ENCODE results near the gene PFKL.
"Not testable (repeated sequence)": the region's sequence is repeated elsewhere in the genome, so short reads cannot be mapped to it uniquely, and the experiment has no call there.

The PFKL gene

DNA sequence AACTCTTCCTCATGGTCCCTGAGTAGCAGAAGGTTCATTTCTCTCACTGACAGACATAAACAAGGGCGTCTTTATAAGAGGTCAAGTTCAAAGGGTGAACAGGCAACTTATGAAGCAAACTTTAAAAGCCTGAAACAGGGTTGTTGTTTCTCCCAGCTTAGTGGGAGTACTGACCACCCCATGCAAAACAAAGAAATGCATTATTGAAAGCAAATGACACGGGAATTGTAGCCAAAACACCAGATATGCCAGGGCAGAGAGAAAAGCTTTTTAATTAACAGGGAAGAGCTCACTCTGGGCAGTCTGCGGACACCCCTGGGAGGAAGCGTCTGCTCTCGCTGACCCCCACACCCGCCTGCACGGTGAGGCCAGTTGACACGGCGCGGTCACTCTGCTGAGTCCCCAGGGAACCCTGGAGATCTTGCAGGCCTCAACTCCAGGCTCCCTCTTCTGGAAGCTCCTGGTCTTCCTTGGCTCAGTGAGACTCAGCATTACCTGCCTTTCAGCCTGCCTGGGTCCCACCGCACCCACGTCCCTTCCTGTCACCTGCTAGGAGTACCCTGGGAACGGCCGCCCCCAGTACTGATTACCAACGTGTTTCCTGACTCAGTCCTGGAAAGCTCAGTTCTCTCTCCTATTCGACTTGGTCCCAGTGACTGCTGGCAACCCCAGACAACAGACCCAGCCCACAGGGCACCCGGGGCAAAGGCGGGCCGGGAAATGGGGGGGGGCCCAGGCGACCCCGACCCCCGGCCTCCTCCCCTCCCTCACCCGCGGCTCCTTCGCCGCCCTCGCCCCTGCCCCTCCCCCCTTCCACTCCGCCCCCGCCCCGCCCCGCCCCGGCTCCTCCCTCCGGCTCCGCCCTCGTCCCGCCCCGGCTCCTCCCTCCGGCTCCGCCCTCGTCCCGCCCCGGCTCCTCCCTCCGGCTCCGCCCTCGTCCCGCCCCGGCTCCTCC, 38.4 kb downstream of the PFKL start:
- in situ Hi-C loops (cut with MboI; ENCODE audit: low sequenced_read_pairs): no loop called here

DNA sequence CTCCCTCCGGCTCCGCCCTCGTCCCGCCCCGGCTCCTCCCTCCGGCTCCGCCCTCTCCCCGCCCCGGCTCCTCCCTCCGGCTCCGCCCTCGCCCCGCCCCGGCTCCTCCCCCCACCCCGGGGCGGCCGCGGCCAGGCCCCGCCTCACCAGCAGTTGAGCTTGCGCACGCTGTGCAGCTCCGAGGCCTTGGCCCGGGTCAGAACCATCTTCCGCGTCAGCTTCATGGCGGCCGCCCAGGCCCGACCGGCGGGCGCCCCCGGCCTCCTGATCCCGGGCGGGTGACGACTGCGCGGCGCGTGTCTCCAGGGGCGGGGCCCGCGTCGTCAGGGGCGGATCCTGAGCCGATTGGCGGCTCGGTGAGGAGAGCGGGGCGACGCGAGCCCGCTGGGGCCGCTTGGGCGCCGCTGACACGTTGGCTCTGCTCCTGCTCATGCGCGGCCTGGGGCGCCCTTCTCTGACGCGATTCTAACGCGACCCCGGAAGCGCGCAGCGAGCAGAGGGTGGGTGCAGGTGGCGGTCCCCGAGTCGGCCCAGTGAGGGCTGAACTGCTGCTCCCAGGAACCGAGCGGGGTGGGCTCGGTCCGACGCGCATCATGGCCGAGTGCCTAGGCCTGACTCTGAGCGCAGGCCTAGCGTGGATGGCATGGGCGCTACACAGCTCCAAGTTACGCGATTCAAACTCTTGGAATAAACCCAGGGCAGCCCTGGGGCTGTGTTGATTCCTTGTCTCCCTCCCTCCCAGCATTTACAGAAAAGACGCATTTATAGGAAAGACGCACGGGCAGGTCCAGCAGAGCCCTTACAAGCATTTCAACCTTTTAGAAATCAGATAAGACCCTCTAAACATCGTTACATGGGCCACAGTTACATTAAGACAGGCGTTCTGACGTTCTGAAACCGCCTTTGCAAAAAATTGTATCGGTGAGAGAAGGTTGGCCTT, 39.4 kb downstream of the PFKL start, which contains the start of gene CFAP410:
Gene CFAP410, minus strand, starts transcription at position 420 of the 940 bp plus-strand sequence. Its CDS starts 196 bp downstream, at position 224.
- in situ Hi-C loops (cut with MboI; ENCODE audit: low sequenced_read_pairs): no loop called here

DNA sequence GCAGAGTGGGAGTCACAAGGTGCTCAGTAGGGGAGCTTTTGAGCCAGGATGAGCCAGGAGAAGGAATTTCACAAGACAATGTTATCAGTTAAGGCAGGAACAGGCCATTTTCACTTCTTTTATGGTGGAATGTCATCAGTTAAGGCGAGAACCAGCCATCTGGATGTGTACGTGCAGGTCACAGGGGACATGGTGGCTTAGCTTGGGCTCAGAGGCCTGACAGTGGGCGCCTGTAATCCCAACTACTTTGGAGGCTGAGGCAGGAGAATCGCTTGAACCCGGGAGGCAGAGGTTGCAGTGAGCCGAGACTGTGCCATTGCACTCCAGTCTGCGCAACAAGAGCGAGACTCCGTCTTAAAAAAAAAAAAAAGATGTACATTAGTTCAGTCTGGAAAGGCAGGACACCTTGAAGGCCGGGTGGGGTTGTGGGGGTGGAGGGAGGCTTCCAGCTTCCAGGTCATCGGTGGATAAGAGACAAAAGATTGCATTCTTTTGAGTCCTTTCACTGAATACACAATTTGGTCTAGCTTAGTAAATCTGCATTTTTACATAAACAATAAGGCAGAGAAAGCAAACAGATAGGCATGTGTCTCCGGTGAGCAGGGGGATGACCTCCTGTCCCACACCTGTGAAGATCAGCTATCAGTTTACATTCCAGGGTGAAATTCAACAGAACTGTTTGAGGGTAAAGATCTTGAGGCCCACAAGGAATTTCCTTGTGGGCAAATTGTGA, 42.0 kb downstream of the PFKL start:
- in situ Hi-C loops (cut with MboI; ENCODE audit: low sequenced_read_pairs): not testable (repeated sequence)

DNA sequence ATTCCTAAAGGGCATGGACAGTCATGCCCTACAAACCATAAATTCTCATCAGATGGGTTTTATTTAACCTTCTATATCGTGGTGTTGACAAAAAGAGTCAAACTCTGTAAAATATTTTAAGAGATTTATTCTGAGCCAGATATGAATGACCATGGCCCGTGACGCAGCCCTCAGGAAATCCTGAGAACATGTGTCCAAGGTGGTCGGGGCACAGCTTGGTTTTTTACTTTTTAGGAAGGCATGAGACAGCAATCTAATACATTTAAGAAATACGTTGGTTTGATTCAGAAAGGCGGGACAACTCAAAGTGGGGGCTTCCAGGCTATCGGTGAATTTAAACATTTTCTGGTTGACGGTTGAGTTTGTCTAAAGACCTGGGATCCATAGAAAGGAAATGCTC, 43.1 kb downstream of the PFKL start:
- in situ Hi-C loops (cut with MboI; ENCODE audit: low sequenced_read_pairs): not testable (repeated sequence)

DNA sequence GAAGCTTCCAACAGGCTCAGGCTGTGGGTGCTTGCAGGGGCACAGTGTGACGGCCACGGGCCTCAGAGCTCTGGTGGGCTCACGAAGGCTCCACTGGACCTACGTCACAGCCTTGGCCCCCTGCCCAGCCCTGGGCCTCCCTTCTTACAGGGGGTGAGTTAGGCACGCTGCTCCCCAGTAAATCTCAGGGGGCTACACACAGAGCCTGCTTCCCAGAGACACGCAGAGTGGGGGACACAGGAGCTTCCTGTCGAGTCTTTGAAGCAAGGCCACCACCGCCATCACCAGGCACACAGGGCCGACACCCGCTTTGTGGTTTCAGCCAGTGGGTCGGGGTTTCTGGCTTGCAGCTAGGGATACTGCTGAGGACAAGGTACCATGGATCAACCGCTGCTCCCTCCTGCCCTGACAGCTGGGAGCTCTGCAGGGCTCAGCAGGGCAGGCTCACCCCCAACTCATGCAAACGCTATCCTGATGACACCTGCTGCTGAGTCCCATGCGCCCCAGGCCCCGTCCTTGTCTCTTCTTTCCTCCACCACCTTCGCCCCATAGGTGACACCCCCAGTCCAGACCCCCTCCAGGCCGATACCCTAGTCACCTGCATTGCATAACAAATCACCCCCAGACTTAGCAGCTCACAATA, 44.8 kb downstream of the PFKL start:
- in situ Hi-C loops (cut with MboI; ENCODE audit: low sequenced_read_pairs): no loop called here

DNA sequence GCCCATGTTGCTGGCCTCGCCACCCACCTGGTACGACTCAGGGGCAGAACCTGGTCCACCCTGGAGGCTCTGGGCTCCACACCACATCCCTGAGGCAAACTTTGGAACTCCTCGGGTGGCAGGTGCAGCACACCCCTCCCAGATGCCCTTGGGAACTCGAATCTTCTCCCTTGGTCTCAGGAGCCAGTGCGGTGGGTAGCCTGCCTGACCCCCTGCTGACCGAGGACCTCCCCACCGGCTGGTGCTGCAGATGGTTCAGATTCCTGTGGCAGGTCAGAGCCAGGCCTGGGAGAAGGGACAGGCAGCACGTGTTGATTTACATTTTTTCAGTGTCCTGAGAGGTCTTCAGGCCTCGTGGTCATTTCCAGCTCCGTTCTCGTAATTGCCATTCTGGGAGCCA, 45.6 kb downstream of the PFKL start:
- in situ Hi-C loops (cut with MboI; ENCODE audit: low sequenced_read_pairs): no loop called here

DNA sequence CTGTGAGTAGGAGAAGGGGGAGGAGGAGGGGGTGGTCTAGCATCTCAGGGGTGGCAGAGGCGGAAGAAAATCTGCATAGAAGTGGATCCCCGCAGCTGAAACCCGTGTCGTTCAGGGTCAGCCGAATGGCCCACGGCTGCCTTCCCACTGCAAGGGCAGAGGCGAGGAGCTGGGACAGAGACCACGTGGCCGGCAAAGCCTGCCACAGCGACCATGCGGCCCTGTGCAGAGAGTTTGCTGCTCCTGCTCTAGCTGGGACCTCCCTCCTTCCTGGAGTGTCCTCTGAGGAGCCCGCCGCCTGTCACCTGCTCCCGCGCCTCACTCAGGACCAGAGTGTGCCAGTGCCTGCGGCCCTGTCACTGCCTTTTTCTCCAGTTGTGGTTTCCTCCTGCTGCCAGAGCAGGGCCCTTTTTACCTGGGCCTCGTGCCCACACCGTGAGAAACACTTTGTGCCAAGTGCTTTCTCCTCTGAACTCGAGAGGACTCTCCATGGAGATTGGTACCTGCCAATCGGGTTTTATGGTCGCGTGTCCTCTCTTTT, 48.1 kb downstream of the PFKL start:
- in situ Hi-C loops (cut with MboI; ENCODE audit: low sequenced_read_pairs): no loop called here

DNA sequence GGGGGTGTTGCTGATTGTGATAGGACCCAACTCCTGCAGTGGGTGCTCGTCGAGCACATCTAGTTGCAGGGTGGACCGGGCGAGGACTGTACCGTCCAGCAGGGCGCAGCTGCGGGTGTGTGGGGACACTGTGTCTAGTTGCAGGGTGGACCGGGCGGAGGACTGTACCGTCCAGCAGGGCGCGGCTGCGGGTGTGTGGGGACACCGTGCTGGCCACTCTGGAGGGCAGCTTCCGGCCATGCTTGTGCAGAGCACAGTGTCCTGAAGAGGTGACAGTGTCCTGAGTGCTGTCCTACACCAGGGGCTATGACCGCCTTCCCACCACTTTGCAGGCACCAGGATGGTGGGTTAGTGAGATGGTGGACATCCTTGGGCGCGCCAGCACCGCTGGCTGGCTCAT, 49.0 kb downstream of the PFKL start:
- in situ Hi-C loops (cut with MboI; ENCODE audit: low sequenced_read_pairs): no loop called here

DNA sequence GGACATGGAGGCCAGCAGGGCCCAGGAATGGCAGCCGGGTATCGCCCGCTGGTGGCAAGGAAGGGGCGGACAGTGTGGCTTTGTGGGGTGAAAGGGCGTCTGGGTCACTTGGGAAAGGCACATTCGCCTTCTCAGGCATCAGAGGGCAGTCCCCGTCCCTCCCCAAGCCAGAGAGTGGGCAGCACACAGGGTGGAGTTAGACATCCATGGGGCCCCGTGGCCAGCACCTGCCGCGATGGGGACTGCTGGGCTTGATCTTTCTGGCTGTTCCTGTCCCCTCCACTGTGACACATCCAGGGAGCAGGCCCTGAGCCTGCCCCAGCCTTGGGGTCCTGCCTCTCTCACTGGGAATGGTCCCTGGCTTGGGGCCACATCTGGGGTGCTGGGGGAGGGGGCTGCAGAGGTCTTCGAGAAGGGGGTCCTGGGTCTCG, 49.6 kb downstream of the PFKL start:
- in situ Hi-C loops (cut with MboI; ENCODE audit: low sequenced_read_pairs): no loop called here

DNA sequence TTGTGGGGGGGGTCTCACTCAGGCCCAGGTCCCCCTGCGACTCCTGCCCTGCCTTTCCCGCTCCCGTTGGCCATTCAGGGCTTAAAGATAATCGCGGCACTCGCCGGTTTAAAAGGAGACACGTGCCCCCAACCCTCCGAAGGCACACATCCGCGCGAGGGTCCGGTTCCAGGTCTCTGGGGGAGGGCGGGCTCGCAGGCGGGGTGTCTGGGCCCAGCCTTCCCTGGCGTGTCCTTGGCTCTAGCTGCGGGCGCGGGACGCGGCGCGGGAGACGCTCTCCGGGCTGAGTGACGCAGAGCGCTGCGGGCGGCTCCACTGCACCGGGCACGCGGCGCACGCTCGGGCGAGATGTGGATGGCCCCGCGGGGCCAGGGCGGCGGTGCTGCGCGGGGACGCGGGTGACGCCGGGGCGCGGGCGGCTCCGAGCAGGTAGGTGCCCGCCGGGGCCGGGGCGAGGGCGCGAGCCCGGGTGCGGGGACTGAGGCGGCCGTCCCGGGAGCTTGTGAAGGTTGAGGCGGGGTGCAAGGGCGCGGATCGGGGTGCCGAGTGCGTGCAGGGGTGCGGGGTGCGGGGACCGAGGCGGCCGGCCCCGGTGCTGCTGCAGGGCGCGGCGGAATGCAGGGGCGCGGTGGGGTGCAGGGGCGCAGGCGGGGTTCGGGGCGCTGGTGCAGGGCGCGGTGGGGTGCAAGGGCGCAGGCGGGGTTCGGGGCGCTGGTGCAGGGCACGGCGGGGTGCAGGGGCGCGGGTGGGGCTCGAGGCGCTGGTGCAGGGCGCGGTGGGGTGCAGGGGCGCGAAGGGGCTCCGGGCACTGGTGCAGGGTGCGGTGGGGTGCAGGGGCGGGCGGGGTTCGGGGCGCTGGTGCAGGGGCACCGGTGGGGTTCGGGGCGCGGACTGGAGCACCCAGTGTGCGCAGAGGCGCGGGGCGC, 50.3 kb downstream of the PFKL start:
- in situ Hi-C loops (cut with MboI; ENCODE audit: low sequenced_read_pairs): no loop called here

DNA sequence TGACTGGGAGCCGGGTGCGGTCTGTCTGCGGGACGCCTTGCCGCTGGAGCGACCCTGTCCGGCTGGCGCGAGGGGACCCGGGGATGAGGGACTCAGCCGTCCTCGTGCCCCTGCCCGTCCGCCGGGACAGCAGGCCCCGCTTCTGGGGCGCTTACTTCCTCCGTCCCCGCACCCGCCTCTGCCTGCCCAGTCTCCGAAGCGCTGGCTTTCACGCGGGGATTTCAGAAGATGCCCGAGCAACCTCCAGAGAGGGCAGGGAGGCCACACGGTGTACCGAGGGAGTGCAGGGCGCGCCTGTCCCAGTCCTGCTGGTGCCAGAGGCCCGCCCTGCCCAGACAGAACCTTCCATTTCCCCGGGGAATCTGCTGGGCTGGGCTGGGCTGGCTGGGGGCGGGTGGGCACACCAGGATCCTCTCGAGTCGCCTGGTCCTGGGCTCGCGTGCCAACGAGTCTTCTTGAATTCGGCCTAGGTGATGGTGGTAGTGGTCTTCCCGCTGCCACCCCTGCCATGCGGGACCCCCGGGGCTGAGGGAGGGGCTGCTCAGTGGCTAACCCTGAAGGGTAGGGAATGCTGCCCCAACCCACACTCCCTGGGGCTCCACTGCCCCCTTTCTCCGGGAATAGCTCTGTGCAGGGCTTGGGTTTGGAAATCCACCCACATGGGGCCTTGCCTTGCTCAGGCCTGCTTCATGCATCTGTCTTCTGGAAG, 51.1 kb downstream of the PFKL start:
- in situ Hi-C loops (cut with MboI; ENCODE audit: low sequenced_read_pairs): no loop called here

DNA sequence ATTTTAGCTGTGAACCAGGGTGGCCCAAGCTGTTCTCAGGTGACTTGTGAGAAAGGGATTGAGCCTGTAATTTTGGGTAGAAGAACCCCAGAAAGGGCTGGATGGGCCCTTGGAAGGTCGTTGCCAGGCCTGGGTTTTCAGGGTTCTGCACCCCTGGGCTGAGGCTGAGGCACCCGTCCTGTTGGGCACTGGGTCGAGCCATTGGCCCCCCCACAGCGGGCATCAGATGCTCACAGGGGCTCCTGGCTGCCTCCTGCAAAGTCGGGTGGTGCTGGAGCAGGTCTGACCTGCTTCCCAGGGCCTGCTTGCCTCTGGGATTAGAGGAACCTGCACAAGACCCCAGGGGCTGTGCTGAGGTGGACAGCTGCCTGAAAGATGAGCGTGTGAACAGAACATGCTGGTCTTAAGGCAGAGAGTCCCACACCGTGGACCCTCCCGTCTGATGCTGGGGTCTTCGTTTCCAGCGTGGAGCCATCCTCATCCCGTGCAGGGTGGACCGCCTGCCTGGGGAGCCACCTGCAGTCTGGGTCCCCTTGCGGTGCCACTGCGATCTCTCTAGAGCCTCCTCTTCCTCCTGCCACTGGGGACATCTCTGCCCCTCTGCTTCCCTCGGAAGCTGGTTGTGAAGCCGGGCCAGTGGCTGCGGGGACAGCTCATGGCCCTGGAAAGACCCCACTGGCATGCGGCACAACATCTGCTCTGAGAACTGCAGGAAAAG, 51.8 kb downstream of the PFKL start:
- in situ Hi-C loops (cut with MboI; ENCODE audit: low sequenced_read_pairs): no loop called here

DNA sequence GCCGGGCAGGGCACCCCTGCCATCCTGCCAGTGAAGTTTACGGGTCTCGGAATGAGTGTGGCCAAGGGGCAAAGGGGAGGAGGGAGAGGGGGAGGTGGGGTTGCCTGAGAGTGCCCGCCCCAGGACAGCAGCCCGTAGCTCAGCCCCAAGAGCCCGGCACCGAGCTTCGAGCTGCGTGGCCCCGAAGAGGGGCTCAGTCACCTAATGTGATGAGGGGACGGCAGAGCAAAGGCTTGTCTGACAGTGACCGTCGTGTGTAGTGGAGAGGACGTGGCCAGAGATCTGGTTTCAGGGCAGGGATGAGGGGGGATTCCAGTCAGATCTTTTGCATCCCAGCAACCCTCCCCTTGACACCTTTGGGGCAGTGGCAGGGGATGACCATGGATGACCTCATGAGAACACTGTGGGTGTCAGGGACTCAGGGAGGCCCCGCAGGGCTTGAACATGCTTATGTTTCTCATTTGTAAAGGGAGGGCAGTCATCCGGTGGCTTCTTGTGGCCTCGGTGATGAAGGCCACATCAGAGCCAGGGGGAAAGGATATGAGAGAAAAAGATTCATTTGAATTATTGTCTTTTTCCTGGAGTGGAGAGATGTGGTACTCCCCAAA, 52.5 kb downstream of the PFKL start:
- in situ Hi-C loops (cut with MboI; ENCODE audit: low sequenced_read_pairs): no loop called here

DNA sequence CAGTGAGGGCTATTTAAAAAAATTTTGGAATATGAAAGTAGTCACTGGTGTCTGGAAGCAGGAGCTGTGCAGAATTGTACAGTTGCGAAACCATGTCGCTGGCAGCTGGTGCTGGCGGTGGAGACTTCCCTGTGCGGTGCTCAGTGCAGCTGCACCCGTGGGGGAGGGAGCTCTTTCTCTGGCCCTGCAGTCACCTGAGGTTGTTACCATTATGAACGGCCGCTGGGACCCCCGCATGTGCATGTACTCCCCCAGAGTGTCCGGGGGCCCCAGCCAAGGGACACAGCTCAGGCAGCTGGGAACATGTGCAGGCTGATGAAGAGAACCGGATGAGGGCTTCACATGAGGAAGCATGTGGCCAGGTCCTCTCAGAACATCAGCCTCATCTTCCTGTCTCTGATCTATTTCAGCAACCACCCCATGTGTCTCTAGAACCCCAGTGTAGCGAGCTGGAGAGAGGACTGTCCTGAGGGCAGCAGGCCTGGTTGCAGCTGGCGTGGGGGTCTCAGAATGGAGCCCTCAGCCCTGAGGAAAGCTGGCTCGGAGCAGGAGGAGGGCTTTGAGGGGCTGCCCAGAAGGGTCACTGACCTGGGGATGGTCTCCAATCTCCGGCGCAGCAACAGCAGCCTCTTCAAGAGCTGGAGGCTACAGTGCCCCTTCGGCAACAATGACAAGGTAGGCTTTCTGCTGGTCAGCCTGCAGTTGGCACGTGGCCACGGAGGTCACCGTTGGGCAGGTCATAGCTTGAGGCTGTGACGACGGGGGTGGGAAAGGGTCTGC, 53.5 kb downstream of the PFKL start, which contains the start of gene TRPM2:
Gene TRPM2, plus strand, starts transcription at position 431 of the 780 bp plus-strand sequence. Its CDS starts 80 bp downstream, at position 511.
- in situ Hi-C loops (cut with MboI; ENCODE audit: low sequenced_read_pairs): no loop called here

DNA sequence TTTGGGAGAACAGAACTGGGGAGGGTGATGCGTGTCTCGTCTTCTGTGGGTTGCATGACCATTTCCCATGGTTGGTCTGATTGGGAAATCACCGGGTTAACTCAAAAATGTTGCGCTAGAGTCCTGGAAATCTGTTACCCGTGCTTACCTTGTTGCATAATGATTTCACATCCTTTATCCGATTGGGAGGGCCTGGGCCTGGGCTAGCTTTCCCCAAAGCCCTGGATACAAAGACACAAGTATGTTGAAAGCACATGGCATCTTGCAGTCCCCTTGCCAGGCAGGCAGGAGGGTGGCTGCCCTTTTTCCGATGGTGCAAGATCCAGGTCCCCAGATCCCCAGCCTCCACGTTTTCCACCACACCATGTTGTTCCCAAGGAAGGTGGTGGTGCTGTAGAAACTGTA, 54.1 kb downstream of the PFKL start:
- in situ Hi-C loops (cut with MboI; ENCODE audit: low sequenced_read_pairs): no loop called here

Data from HL-60/S4 (cell line).